ENCODE measurements around the gene KRTAP5-8.
A peak's percentile ranks its signal among the peaks of the same experiment; 100 is the strongest.

KRTAP5-8 gene

DNA sequence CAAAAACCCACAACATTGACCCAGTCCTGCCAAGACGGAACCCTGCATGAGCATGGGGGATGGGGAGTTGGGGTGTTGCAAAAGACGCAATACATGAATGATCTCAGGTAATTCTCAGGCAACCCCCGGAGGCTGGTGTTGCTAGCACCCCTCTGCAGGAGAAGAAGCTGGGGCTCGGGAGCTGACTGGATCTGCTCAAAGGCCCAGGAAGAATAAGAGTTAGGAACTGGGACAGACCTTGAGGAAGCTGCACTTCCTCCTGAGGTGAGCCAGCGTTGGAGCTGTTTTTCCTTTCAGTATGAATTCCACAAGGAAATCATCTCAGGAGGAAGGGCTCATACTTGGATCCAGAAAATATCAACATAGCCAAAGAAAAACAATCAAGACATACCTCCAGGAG lies 10.3 kb downstream of the KRTAP5-8 start, which contains the start of gene KRTAP5-9:
Gene KRTAP5-9 (plus strand): TSS at position 301 of the 400 bp plus-strand sequence. CDS start 238 bp downstream, outside the sequence.
- Histone ChIP-seq H3K36me3 (ENCODE audit: control insufficient read depth in 1 of 2, insufficient read depth in 2 of 2, low read length in 2 of 2) (no peaks in the 10 kb centered on the region), H3K18ac (ENCODE audit: low read length) (no peak within 1 kb of the TSS), H3K27ac (ENCODE audit: low read depth, low read length) (no peak within 1 kb of the TSS), H3K4me1 (ENCODE audit: control insufficient read depth in 1 of 2, insufficient read depth in 2 of 2, low read length in 2 of 2) (no peaks in the 10 kb centered on the region), H3K4ac (ENCODE audit: low read depth, low read length) (no peak within 1 kb of the TSS), H3K4me3 (ENCODE audit: low read depth, low read length) (peak within 1 kb of the TSS; percentile 30), H3K23ac (ENCODE audit: low read length) (no peak within 1 kb of the TSS), H4K91ac (ENCODE audit: low read depth, low read length) (no peak within 1 kb of the TSS), H2AK5ac (ENCODE audit: low read length) (no peak within 1 kb of the TSS), H2BK5ac (ENCODE audit: low read depth, low read length, poor library complexity) (no peak within 1 kb of the TSS), H3K9ac (ENCODE audit: low read length) (peak within 1 kb of the TSS; percentile 59), H4K12ac (ENCODE audit: low read depth, low read length) (no peak within 1 kb of the TSS), H2BK120ac (ENCODE audit: insufficient read depth, low read length, poor library complexity) (no peak within 1 kb of the TSS), H3K14ac (ENCODE audit: low read length) (no peak within 1 kb of the TSS), H3K9me3 (ENCODE audit: insufficient read depth, low read depth, low read length) (peaks cover 4% of the 10 kb centered on the region), H3K27me3 (ENCODE audit: insufficient read depth, low read length) (no peaks in the 10 kb centered on the region), H4K8ac (ENCODE audit: low read depth, low read length) (no peak within 1 kb of the TSS), H2AFZ (ENCODE audit: insufficient read depth, low read length, poor library complexity) (no peak within 1 kb of the TSS), H3K4me2 (ENCODE audit: low read length) (no peak within 1 kb of the TSS), H3K79me1 (ENCODE audit: low read length) (no peaks in the 10 kb centered on the region), H2BK12ac (ENCODE audit: low read length) (no peak within 1 kb of the TSS), H3K79me2 (ENCODE audit: control insufficient read depth, insufficient read depth, low read length, poor library complexity) (no peaks in the 10 kb centered on the region)
- DNase-seq = no peak
- WGBS (ENCODE audit: extremely low coverage, insufficient coverage, insufficient read length) = no CpG with 5 or more reads among the region's 5 CpGs

GRCh38 chr11:71548716-71549151 lies 10.9 kb downstream of the KRTAP5-8 start:
- H4K91ac ChIP-seq (ENCODE audit: low read depth, low read length) = no peak overlapping the region
- no peak overlapping the region for H2AK5ac ChIP-seq (ENCODE audit: low read length)
- no peaks in the 10 kb centered on the region for H3K79me1 ChIP-seq (ENCODE audit: low read length)

GRCh38 chr11:71551711-71552110 lies 13.9 kb downstream of the KRTAP5-8 start:
- no peak overlapping the region for H2BK5ac ChIP-seq (ENCODE audit: low read depth, low read length, poor library complexity)
- no peak overlapping the region for H3K14ac ChIP-seq (ENCODE audit: low read length)
- WGBS (ENCODE audit: extremely low coverage, insufficient coverage, insufficient read length) = no CpG with 5 or more reads among the region's 1 CpG

More at GRCh38 chr11:71548716-71549151, 10.9 kb downstream of the KRTAP5-8 start:
- Histone ChIP-seq H3K14ac (ENCODE audit: low read length) (no peak overlapping the region), H3K4me1 (ENCODE audit: control insufficient read depth in 1 of 2, insufficient read depth in 2 of 2, low read length in 2 of 2) (no peaks in the 10 kb centered on the region), H3K4me2 (ENCODE audit: low read length) (no peak overlapping the region), H2AFZ (ENCODE audit: insufficient read depth, low read length, poor library complexity) (no peak overlapping the region), H3K36me3 (ENCODE audit: control insufficient read depth in 1 of 2, insufficient read depth in 2 of 2, low read length in 2 of 2) (no peaks in the 10 kb centered on the region), H4K12ac (ENCODE audit: low read depth, low read length) (no peak overlapping the region), H3K27ac (ENCODE audit: low read depth, low read length) (no peak overlapping the region), H3K4me3 (ENCODE audit: low read depth, low read length) (no peak overlapping the region), H3K9me3 (ENCODE audit: insufficient read depth, low read depth, low read length) (peaks cover 4% of the 10 kb centered on the region), H2BK120ac (ENCODE audit: insufficient read depth, low read length, poor library complexity) (no peak overlapping the region), H4K8ac (ENCODE audit: low read depth, low read length) (no peak overlapping the region), H2BK5ac (ENCODE audit: low read depth, low read length, poor library complexity) (no peak overlapping the region), H3K18ac (ENCODE audit: low read length) (no peak overlapping the region), H3K27me3 (ENCODE audit: insufficient read depth, low read length) (no peaks in the 10 kb centered on the region), H3K23ac (ENCODE audit: low read length) (no peak overlapping the region), H3K79me2 (ENCODE audit: control insufficient read depth, insufficient read depth, low read length, poor library complexity) (no peaks in the 10 kb centered on the region), H3K4ac (ENCODE audit: low read depth, low read length) (no peak overlapping the region), H2BK12ac (ENCODE audit: low read length) (no peak overlapping the region), H3K9ac (ENCODE audit: low read length) (no peak overlapping the region)
- no CpG with 5 or more reads among the region's 5 CpGs for WGBS (ENCODE audit: extremely low coverage, insufficient coverage, insufficient read length)
- DNase-seq = no peak

DNA sequence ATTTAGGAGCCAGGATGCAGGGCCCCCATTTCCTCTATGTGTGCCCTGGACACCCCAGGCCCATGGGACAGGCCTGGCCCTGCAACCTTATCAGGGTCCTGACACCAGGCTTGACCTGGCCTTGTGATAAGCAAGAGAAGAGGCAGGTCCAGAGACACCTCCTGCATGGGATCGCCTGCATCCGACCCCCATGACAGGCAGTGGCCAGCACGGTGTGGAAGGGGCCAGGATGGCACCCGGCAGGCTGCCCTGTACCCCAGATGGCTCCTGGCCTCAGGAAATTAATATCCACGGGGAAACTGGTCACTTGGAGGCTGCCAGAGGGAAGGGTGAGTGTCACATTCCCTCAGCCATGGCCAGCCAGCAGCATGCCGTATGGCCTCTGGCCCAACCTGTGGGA lies 17.2 kb downstream of the KRTAP5-8 start:
- Histone ChIP-seq H3K14ac (ENCODE audit: low read length) (no peak overlapping the region), H3K9me3 (ENCODE audit: insufficient read depth, low read depth, low read length) (peaks cover 7% of the 10 kb centered on the region), H2AFZ (ENCODE audit: insufficient read depth, low read length, poor library complexity) (no peak overlapping the region), H2BK5ac (ENCODE audit: low read depth, low read length, poor library complexity) (no peak overlapping the region), H3K4me1 (ENCODE audit: control insufficient read depth in 1 of 2, insufficient read depth in 2 of 2, low read length in 2 of 2) (no peaks in the 10 kb centered on the region), H2BK120ac (ENCODE audit: insufficient read depth, low read length, poor library complexity) (no peak overlapping the region), H3K18ac (ENCODE audit: low read length) (no peak overlapping the region), H3K4me2 (ENCODE audit: low read length) (no peak overlapping the region), H3K4ac (ENCODE audit: low read depth, low read length) (no peak overlapping the region), H3K79me1 (ENCODE audit: low read length) (no peaks in the 10 kb centered on the region), H3K36me3 (ENCODE audit: control insufficient read depth in 1 of 2, insufficient read depth in 2 of 2, low read length in 2 of 2) (no peaks in the 10 kb centered on the region), H4K91ac (ENCODE audit: low read depth, low read length) (no peak overlapping the region), H3K9ac (ENCODE audit: low read length) (no peak overlapping the region), H2AK5ac (ENCODE audit: low read length) (no peak overlapping the region), H3K79me2 (ENCODE audit: control insufficient read depth, insufficient read depth, low read length, poor library complexity) (no peaks in the 10 kb centered on the region), H3K27ac (ENCODE audit: low read depth, low read length) (no peak overlapping the region), H3K23ac (ENCODE audit: low read length) (no peak overlapping the region), H4K12ac (ENCODE audit: low read depth, low read length) (no peak overlapping the region), H4K8ac (ENCODE audit: low read depth, low read length) (no peak overlapping the region), H3K4me3 (ENCODE audit: low read depth, low read length) (no peak overlapping the region), H2BK12ac (ENCODE audit: low read length) (no peak overlapping the region), H3K27me3 (ENCODE audit: insufficient read depth, low read length) (no peaks in the 10 kb centered on the region)
- no peak for DNase-seq
- WGBS (ENCODE audit: extremely low coverage, insufficient coverage, insufficient read length) = no CpG with 5 or more reads among the region's 6 CpGs

More at GRCh38 chr11:71551711-71552110, 13.9 kb downstream of the KRTAP5-8 start:
- Histone ChIP-seq H3K4me2 (ENCODE audit: low read length) (no peak overlapping the region), H4K91ac (ENCODE audit: low read depth, low read length) (no peak overlapping the region), H4K12ac (ENCODE audit: low read depth, low read length) (no peak overlapping the region), H4K8ac (ENCODE audit: low read depth, low read length) (no peak overlapping the region), H3K36me3 (ENCODE audit: control insufficient read depth in 1 of 2, insufficient read depth in 2 of 2, low read length in 2 of 2) (no peaks in the 10 kb centered on the region), H2AK5ac (ENCODE audit: low read length) (no peak overlapping the region), H3K9me3 (ENCODE audit: insufficient read depth, low read depth, low read length) (peaks cover 11% of the 10 kb centered on the region), H3K4me1 (ENCODE audit: control insufficient read depth in 1 of 2, insufficient read depth in 2 of 2, low read length in 2 of 2) (no peaks in the 10 kb centered on the region), H3K79me2 (ENCODE audit: control insufficient read depth, insufficient read depth, low read length, poor library complexity) (no peaks in the 10 kb centered on the region), H3K4me3 (ENCODE audit: low read depth, low read length) (no peak overlapping the region), H3K79me1 (ENCODE audit: low read length) (no peaks in the 10 kb centered on the region), H3K23ac (ENCODE audit: low read length) (no peak overlapping the region), H3K18ac (ENCODE audit: low read length) (no peak overlapping the region), H2AFZ (ENCODE audit: insufficient read depth, low read length, poor library complexity) (no peak overlapping the region), H3K9ac (ENCODE audit: low read length) (no peak overlapping the region), H3K27ac (ENCODE audit: low read depth, low read length) (no peak overlapping the region), H3K4ac (ENCODE audit: low read depth, low read length) (no peak overlapping the region), H2BK12ac (ENCODE audit: low read length) (no peak overlapping the region), H3K27me3 (ENCODE audit: insufficient read depth, low read length) (no peaks in the 10 kb centered on the region), H2BK120ac (ENCODE audit: insufficient read depth, low read length, poor library complexity) (no peak overlapping the region)
- no peak for DNase-seq
